Measurements from ENCODE around the gene RNU6-8. TPM values are rescaled to one million over a fixed set of nuclear protein-coding genes. Genes with fewer than 3 reads are reported as not detected.

RNU6-8 gene
- total RNA-seq, 2 donors from 2014 or later, result not detected

DNA sequence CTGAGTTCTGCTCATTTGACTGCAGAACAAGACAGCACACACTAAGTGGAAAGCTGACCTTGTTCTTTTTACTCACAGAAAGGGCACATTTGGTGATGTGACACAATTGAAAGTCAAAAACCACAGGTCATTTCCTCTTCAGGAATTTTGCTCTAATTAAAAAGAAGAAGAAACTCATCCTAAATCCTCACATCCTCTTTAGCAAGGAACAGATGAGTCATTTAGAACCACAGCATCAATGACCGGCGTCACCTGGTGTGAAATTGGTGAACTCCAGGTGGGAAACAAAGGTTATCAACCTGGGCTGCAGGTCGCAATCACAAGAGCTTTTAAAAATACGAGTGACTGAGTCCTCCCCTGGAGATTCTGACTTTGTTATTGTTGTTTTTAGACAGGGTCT, 2.9 kb upstream of the RNU6-8 start:
- Histone ChIP-seq H3K9me3 (ENCODE audit: control insufficient read depth, low read length) (no peaks in the 10 kb centered on the region), H3K9ac (ENCODE audit: extremely low read depth, low read length, poor library complexity, severe bottlenecking) (peak overlapping the region; percentile 4), H3K36me3 (ENCODE audit: control insufficient read depth, insufficient read depth, low read length) (no peaks in the 10 kb centered on the region), H3K27ac (ENCODE audit: low read depth, low read length) (no peak overlapping the region), H3K4me3 (ENCODE audit: low read length) (peak overlapping the region; percentile 7), H3K4me1 (ENCODE audit: control insufficient read depth, insufficient read depth, low read length) (peaks cover 2% of the 10 kb centered on the region), H3K27me3 (ENCODE audit: control insufficient read depth, insufficient read depth, low read length, poor library complexity, severe bottlenecking) (no peaks in the 10 kb centered on the region)
- Mint-ChIP-seq H3K9me3 (no peaks in the 10 kb centered on the region), H3K4me3 (no peak overlapping the region), H3K4me1 (peaks cover 35% of the 10 kb centered on the region), H3K27me3 (ENCODE audit: insufficient read depth) (peaks cover under 1% of the 10 kb centered on the region), H3K36me3 (ENCODE audit: low read depth) (no peaks in the 10 kb centered on the region), H3K27ac (peak overlapping the region; percentile 57)
- peak; percentile 79 for DNase-seq
- TF ChIP-seq, protein P1, sequence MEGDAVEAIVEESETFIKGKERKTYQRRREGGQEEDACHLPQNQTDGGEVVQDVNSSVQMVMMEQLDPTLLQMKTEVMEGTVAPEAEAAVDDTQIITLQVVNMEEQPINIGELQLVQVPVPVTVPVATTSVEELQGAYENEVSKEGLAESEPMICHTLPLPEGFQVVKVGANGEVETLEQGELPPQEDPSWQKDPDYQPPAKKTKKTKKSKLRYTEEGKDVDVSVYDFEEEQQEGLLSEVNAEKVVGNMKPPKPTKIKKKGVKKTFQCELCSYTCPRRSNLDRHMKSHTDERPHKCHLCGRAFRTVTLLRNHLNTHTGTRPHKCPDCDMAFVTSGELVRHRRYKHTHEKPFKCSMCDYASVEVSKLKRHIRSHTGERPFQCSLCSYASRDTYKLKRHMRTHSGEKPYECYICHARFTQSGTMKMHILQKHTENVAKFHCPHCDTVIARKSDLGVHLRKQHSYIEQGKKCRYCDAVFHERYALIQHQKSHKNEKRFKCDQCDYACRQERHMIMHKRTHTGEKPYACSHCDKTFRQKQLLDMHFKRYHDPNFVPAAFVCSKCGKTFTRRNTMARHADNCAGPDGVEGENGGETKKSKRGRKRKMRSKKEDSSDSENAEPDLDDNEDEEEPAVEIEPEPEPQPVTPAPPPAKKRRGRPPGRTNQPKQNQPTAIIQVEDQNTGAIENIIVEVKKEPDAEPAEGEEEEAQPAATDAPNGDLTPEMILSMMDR (conservative IDR thresholded peaks at IDR 0.05), result peak; percentile 61
- 38% methylated on average over 4 of the region's 4 CpGs; no CpG with 5 or more reads in 1 of the 2 experiments for WGBS, 2 experiments (ENCODE audit: insufficient coverage in 1 of 2, insufficient read length in 1 of 2)

DNA sequence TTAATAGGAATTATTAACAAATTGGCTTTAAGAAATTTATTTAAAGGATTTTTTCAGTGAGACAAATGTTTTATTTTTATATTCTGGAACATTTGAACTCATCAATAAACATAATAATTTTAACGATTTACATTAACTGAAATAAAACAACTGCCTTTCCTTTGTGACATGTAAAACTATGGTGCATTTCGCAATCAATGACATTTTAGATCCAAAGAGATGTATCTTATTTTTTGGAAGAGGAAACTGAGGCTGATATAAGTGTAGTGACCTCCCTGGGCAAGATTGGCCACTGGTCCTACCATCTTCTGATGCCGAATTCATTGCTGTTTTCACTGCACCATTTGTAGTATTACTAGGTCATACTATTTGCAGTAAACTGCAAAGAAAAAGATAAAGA, 2.5 kb upstream of the RNU6-8 start:
- TF ChIP-seq, protein P1 (conservative IDR thresholded peaks at IDR 0.05), result no peak
- no peak overlapping the region for H3K27ac ChIP-seq (ENCODE audit: low read depth, low read length)
- H3K27me3 Mint-ChIP-seq (ENCODE audit: insufficient read depth), result peaks cover 3% of the 10 kb centered on the region
- no peak overlapping the region for H3K4me3 ChIP-seq (ENCODE audit: low read length)
- DNase-seq, result no peak
- peaks cover 39% of the 10 kb centered on the region for H3K4me1 Mint-ChIP-seq
- H3K4me3 Mint-ChIP-seq, result no peak overlapping the region
- no peaks in the 10 kb centered on the region for H3K9me3 ChIP-seq (ENCODE audit: control insufficient read depth, low read length)
- H3K9me3 Mint-ChIP-seq, result no peaks in the 10 kb centered on the region
- H3K36me3 ChIP-seq (ENCODE audit: control insufficient read depth, insufficient read depth, low read length), result no peaks in the 10 kb centered on the region
- H3K9ac ChIP-seq (ENCODE audit: extremely low read depth, low read length, poor library complexity, severe bottlenecking), result no peak overlapping the region
- H3K4me1 ChIP-seq (ENCODE audit: control insufficient read depth, insufficient read depth, low read length), result peaks cover 2% of the 10 kb centered on the region
- peak overlapping the region; percentile 57 for H3K27ac Mint-ChIP-seq
- no peaks in the 10 kb centered on the region for H3K27me3 ChIP-seq (ENCODE audit: control insufficient read depth, insufficient read depth, low read length, poor library complexity, severe bottlenecking)
- 86% methylated on average over 3 of the region's 3 CpGs; no CpG with 5 or more reads in 1 of the 2 experiments for WGBS, 2 experiments (ENCODE audit: insufficient coverage in 1 of 2, insufficient read length in 1 of 2)
- H3K36me3 Mint-ChIP-seq (ENCODE audit: low read depth), result no peaks in the 10 kb centered on the region

DNA sequence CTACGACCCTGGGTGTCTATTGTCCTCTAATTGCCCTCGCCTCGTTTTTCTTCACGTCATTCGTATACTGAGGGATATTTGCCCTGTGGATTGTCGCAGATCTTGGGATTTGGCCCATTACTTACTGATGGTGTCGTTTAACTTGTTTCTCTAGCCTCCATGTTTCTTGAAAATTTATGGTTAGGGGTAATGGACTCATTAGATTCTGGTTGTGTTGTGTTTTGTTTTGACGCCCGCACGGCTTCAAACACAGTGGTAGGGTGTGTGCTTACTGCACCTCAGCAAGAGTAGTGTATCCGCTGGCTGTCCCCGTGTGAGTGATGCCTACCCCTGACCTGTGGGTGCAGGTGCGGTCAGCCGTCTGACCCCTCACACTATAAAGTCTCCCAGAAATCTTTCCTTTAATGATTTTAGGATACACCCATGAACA, 874 bp upstream of the RNU6-8 start:
- H3K27me3 Mint-ChIP-seq (ENCODE audit: insufficient read depth), result peaks cover 7% of the 10 kb centered on the region
- TF ChIP-seq, protein P1 (conservative IDR thresholded peaks at IDR 0.05), result no peak
- no peaks in the 10 kb centered on the region for H3K36me3 ChIP-seq (ENCODE audit: control insufficient read depth, insufficient read depth, low read length)
- peak overlapping the region; percentile 86 for H3K4me3 Mint-ChIP-seq
- no peaks in the 10 kb centered on the region for H3K36me3 Mint-ChIP-seq (ENCODE audit: low read depth)
- WGBS, 2 experiments (ENCODE audit: insufficient coverage in 1 of 2, insufficient read length in 1 of 2), result 26 to 36% methylated on average over 8 to 14 of the region's 14 CpGs
- H3K4me3 ChIP-seq (ENCODE audit: low read length), result peak overlapping the region; percentile 93
- DNase-seq, result peak; percentile 51
- no peaks in the 10 kb centered on the region for H3K9me3 ChIP-seq (ENCODE audit: control insufficient read depth, low read length)
- H3K9me3 Mint-ChIP-seq, result no peaks in the 10 kb centered on the region
- H3K27me3 ChIP-seq (ENCODE audit: control insufficient read depth, insufficient read depth, low read length, poor library complexity, severe bottlenecking), result no peaks in the 10 kb centered on the region
- H3K27ac Mint-ChIP-seq, result peak overlapping the region; percentile 67
- peaks cover 2% of the 10 kb centered on the region for H3K4me1 ChIP-seq (ENCODE audit: control insufficient read depth, insufficient read depth, low read length)
- peaks cover 39% of the 10 kb centered on the region for H3K4me1 Mint-ChIP-seq
- no peak overlapping the region for H3K27ac ChIP-seq (ENCODE audit: low read depth, low read length)
- H3K9ac ChIP-seq (ENCODE audit: extremely low read depth, low read length, poor library complexity, severe bottlenecking), result peak overlapping the region; percentile 97
